IPS-18a (cell line): ENCODE results near the gene ZKSCAN4.

ENCODE experiments used
- H3K27ac ChIP-seq: one replicate; pipeline ENCODE4 v1.5.1; 2013; ENCODE audit warnings: low read length
- H3K27me3 ChIP-seq: one replicate; pipeline ENCODE4 v1.6.1; 2013; ENCODE audit warnings: mild to moderate bottlenecking, low read length; ENCODE audit not compliant: control insufficient read depth, insufficient read depth
- H3K36me3 ChIP-seq: one replicate; pipeline ENCODE4 v1.6.1; 2013; ENCODE audit warnings: low read depth, low read length; ENCODE audit not compliant: control insufficient read depth
- H3K4me1 ChIP-seq: one replicate; pipeline ENCODE4 v1.6.1; 2013; ENCODE audit warnings: low read depth, low read length; ENCODE audit not compliant: control insufficient read depth
- H3K4me3 ChIP-seq: one replicate; pipeline ENCODE4 v1.5.1; 2013; ENCODE audit warnings: low read length
- H3K9ac ChIP-seq: one replicate; pipeline ENCODE4 v1.6.1; 2013; ENCODE audit warnings: mild to moderate bottlenecking, low read length, moderate library complexity
- H3K9me3 ChIP-seq: one replicate; pipeline ENCODE4 v1.6.1; 2013; ENCODE audit warnings: low read depth, low read length; ENCODE audit not compliant: control insufficient read depth

ZKSCAN4 gene

GRCh38 chr6:28203201-28203600 is 48.9 kb downstream of the ZKSCAN4 start:
- no peak overlapping the region for H3K27ac ChIP-seq
- peaks cover 58% of the 10 kb centered on the region for H3K27me3 ChIP-seq
- peaks cover 7% of the 10 kb centered on the region for H3K4me1 ChIP-seq
- no peaks in the 10 kb centered on the region for H3K9me3 ChIP-seq
- H3K36me3 ChIP-seq: no peaks in the 10 kb centered on the region
- H3K4me3 ChIP-seq: no peak overlapping the region
- no peak overlapping the region for H3K9ac ChIP-seq

GRCh38 chr6:28200020-28200419 is 52.0 kb downstream of the ZKSCAN4 start:
- peaks cover 26% of the 10 kb centered on the region for H3K27me3 ChIP-seq
- H3K4me3 ChIP-seq: no peak overlapping the region
- H3K27ac ChIP-seq: no peak overlapping the region
- H3K9ac ChIP-seq: no peak overlapping the region
- H3K36me3 ChIP-seq: no peaks in the 10 kb centered on the region
- peaks cover 7% of the 10 kb centered on the region for H3K4me1 ChIP-seq
- H3K9me3 ChIP-seq: no peaks in the 10 kb centered on the region
